PFSK-1 (cell line): ENCODE measurements around the gene TTC28.

Source experiments
- POLR2AphosphoS5 ChIP-seq: IDR thresholded peaks from 2 replicates; pipeline ENCODE4 v1.6.1; 2012; ENCODE audit warnings: low read depth, mild to moderate bottlenecking, control low read depth, low read length, moderate library complexity
- REST ChIP-seq, 2 experiments: IDR thresholded peaks; 2 replicates each; pipeline versions ENCODE4 v1.6.1 to v1.8.0; 2011 to 2012; ENCODE audit warnings: low read depth in 2 of 2, low read length in 2 of 2, control low read depth in 1 of 2, inconsistent platforms in 1 of 2, mild to moderate bottlenecking in 1 of 2, moderate library complexity in 1 of 2; ENCODE audit not compliant: insufficient read depth in 1 of 2
- SIN3A ChIP-seq: IDR thresholded peaks from 2 replicates; pipeline ENCODE4 v1.6.1; 2012; ENCODE audit warnings: mild to moderate bottlenecking, low read length, moderate library complexity, borderline replicate concordance; ENCODE audit not compliant: insufficient read depth
- TAF1 ChIP-seq: IDR thresholded peaks from 2 replicates; pipeline ENCODE4 v1.6.1; 2012; ENCODE audit warnings: low read length, control low read depth, borderline replicate concordance; ENCODE audit not compliant: insufficient read depth

- no peak for TF ChIP-seq POLR2AphosphoS5
- no peak for TF ChIP-seq TAF1
- TF ChIP-seq SIN3A = no peak
- TF ChIP-seq REST (IDR thresholded peaks at IDR 0.05; ENCODE audit: insufficient read depth in 1 of 2, low read depth in 2 of 2, low read length in 2 of 2) = no peak
Observed at GRCh38 chr22:28023774-28024173, 655.9 kb downstream of the TTC28 start.
